ENCODE measurements around the gene CPNE1.
"Not testable (repeated sequence)": the region's sequence is repeated elsewhere in the genome, so short reads cannot be mapped to it uniquely, and the experiment has no call there.

CPNE1 gene

DNA sequence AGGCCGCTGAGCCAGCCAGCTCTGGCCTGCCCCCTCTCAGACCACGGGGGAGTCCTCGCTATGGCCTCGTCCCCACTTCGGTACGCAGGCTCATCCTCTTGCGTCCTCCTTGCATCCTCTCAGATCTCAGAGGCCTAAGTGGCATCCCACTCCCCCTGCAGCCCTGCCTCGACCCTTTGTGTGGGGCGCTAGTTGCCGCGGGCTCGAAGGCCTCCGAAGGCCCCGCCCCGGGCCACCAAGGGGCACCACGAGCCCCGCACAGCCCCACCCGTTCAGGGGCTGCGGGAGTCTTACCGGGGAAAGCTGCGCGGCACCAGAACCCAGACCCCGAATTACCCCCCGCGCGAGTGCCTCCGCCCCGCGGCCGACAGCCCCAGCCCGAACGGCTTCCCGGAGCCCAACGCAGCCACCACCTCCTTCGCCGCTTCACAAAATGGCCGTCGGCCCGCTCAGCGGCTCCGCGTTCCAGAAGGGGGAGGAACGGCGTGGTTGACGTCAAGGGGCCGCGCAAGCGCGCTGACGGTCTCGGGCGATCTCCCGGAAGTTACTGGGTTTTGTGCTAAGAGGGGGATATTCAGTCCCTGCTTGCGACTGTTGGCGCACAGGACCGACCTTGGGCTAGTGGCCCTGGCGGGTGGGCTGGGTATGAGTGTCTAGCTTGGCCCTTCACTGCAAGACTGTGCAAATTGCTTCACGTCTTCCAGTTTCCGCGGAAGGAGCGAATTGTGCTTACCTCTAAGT is at the start of gene CPNE1, which contains the start of gene RBM12:
TSS of gene CPNE1 (minus strand) at position 435 of the 741 bp plus-strand sequence. CDS start 31,977 bp downstream, outside the sequence.
TSS of gene RBM12 (minus strand) at position 435 of the 741 bp plus-strand sequence. CDS start 9,578 bp downstream, outside the sequence.
- peak; percentile 88 for DNase-seq

DNA sequence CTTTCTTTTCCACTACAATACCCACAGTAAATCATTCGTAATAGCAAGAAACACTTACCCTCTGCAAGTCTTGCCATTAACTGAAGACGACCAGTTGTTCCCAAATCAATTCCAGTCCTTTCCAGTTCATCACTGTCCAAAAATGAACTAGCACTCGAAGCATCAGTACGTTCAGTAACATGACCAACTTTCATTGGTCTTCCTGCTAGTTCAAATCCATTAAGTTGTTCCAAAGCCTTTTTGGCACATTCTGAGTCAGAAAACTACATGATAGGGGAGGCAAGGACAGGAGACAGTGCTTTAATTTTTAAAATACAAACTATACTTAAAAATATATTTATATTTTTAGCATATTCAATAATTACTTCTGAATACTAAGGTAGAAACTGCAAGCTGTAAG is 49.4 kb upstream of the CPNE1 start:
- no peak for DNase-seq

DNA sequence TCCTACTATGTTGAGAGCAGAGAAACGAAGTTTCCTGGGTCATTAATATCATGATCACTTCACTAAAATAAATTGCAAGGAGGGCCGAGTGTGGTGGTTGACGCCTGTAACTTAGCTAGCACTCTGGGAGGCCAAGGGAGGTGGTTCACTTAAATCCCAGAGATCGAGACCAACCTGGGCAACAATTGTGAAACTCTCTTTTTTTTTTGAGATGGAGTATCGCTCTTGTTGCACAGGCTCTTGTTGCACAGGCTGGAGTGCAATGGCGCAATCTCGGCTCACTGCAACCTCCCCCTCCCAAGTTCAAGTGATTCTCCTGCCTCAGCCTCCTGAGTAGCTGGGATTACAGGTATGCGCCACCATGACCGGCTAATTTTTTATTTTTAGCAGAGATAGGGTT is 48.4 kb upstream of the CPNE1 start:
- not testable (repeated sequence) for DNase-seq

DNA sequence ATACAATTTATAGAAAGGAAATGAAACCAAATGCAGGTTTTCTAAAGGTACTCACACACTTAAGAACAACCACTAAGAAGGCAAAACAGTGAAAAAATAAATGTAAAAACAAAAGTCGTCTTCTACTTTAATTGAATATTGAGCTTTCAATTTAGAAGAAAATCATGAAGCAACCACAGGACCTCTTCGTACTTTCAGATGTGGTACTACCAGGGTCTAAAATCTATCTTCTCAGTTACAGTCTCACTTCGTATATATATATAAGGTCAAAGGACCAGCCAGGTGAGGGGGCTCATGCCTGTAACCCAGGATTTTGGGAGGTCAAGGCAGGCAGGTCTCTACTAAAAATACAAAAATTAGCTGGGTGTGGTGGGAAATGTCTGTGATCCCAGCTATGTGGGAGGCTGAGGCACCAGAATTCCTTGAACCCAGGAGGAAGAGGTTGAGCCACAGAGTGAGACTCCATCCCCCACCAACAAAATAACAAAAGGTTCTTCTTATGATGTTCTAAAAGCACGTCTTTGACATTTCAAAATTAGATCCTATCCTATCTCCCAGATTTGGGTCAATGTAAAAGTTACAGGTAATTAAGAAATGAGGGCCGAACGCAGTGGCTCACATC is 47.0 kb upstream of the CPNE1 start:
- DNase-seq: no peak

DNA sequence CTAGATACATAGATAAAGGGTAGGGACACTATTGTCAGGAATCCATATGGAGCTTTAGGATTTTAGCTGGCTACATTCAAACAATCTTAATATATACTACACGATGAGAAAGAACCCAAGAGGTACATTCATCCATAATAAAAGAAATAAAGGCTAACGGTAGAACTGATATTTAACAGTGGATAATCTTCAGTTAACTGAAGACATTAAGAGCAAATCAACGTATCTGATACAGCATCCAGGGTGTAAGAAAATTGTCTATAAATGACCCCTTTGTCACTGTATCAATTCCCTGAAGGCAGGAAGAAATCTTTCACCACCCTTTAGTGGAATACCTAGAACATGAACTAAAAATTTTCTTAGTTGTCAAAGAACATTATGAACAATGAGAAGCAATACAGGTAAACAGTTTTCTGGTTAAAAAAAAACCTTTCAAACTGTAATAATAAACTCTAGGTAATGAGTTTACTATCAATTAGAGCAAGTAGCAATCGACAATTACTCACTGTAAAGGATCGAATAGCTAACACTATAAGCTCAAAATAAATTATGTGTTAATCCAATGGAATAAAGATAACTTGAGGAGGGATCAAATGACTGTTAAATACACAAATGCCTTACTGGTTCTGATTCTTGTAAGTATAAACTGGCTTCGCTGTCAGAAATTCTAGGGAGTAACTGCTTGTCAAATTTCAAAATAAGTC is 46.3 kb upstream of the CPNE1 start:
- no peak for DNase-seq

DNA sequence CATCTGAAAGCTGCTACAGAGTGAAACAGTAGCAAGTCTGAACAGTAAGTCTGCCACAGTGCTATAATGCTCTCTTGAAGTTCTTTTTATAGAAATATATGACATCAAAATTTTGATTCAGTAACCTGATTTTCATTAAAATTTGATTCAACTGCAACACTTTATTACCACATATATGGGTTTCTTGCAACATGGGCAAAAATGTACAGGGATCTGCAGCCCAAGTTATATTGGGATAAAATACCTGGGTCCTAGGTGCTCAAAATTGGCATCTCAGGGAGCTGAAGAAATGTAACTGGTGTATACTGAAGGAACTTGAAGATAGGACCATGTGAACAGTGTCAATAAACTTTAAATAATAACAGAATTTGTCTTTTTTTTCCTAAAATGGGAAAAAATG is 45.3 kb upstream of the CPNE1 start:
- DNase-seq: no peak

DNA sequence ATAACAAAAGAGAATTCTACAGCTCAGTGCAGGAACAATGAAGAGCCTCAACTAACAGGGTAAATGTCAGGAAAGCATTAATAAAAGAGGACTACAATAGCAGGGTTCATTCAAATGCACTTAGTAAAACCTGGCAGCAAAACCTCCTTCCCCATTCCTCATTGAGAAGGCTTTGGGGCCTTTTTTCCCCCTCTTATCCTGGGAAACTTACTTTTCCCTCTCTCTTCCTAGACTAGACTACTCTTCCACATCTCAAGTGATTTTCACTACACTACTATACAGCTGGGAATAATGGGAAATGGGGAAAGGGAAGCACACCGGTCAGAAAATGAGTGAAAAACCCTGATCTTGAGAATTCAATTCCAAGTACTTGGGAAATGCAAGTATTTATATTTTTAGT is 44.6 kb upstream of the CPNE1 start:
- no peak for DNase-seq

DNA sequence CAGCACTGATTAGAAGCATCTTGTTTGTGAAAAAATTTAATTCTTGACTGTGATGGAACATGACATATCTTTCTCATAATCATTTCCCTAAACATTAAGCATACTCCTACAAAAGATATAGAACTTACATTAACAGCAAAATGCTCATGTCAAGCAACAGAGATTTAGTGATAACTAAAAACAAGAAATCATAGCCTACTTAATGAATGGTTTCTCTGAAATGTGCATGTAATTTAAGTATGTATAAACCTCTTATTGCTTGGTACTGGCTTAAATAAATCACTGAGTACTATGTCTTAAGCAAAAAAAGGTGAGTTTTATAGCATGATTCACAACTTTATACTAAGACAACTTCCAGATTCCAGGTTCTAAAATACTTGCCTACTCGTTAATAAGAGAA is 43.8 kb upstream of the CPNE1 start:
- no peak for DNase-seq

DNA sequence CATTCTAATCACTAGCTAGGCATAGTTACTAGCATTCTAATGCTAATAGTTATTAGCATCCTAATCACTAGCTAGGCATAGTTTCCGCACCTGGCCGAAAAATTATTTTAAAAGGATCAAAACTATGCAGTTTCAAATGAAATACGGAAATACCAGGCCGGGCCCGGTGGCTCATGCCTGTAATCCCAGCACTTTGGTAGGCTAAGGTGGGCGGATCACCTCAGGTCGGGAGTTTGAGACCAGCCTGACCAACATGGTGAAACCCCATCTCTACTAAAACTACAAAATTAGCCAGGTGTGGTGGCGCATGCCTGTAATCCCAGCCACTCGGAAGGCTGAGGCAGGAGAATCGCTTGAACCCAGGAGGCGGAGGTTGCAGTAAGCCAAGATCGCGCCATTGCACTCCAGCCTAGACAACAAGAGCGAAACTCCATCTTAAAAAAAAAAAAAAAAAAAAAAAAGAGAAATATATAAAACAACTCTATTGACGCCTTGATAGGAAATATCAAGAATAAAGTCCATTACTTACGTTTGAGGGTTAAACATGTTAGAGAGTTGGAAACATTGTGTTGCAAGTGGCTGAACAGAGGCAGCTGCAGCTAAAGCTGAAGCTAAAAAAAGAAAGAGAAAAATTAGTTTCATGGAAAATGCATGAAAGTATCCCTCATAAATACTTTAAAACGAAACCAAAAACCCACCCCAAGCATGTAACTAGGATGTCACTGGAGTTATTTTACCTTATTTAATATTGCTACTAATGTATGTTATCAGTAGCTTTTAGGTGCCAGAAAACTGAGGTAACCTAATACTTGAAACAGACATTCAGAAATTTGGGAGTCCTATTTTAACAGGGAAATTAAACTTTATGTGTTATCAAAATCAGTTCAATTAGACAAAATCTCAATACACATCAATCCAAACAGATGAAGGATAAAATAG is 42.2 kb upstream of the CPNE1 start:
- DNase-seq: not testable (repeated sequence)

DNA sequence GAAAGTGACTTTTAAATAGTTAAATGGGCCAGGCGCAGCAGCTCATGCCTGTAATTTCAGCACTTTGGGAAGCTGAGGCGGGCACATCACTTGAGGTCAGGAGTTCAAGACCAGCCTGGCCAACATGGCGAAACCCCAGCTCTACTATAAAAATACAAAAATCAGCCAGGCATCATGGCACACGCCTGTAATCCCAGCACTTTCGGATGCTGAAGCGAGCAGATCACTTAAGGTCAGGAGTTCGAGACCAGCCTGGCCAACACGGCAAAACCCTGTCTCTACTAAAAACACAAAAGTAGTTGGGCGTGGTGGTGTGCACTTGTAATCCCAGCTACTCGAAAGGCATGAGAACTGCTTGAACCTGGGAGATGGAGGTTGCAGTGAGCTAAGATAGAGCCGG is 41.2 kb upstream of the CPNE1 start:
- not testable (repeated sequence) for DNase-seq

DNA sequence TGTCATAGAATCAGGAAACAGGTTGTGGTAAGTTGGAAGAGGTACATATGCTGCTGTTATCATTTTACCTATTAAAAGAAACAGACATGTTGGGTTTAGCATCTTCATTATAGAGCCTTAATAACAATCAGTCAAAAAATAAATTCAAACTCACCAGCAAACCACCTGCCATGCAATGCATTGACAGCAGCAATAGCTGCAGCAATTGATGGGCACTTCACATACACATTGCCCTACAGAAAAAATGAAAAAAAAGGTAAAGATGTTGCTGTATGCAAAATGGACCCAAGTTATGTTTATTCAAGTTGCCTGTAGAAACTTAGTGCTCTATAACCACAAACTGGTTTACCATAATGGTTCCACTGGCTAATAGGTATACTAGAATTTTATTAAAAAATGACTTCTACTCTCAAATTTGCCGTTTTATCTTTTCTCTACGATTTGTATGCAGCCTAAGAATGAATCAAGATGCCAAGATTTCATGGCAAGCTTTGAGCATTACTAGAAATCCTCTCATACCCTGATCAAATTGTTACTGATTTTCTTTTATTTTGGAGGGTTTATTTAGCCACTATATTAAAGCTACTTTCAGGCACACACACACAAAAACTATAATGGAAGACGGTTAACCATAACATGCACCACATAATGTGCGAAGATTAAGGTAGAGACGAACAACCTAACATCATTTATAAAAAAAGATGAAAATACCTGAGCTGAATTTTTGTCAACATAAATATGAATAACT is 40.0 kb upstream of the CPNE1 start:
- no peak for DNase-seq

DNA sequence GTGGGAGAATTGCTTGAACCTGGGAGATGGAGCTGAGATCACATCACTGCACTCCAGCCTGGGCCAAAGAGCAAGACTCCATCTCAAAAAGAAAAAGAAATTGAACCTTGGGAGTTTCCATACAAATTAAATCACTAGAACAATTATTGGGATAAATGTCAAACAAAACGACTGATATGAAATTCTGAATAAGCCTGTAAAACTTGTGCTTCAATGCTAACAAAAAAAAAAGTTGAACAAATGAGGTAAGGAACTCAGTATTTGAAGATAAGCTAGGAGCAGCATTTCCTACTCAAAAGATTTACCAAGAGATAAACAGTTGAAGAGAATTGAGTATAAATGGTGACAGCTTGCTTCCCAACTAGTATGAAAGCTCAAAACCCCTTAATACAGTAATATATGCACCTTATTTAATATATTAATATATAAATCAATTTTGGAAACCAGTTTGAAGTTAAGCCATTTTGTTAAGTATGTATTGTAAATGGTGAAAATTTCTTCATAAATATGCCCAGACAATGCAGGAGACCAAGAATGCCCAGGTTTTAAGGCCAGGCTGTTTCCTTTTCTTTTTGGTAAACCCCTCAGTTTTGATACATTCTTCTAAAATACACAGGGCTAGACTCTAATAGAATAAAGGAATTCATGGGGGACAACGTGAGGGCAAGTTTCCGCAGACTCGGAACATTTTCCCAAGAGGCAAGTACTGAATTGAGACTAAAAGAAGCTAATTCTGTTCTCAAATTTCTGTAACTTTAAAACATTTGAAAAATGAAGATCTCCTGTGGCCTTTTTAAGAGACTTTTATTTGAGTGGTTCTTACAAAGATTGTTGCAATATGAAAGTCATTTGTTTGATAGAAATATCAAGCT is 38.4 kb upstream of the CPNE1 start:
- DNase-seq: no peak

DNA sequence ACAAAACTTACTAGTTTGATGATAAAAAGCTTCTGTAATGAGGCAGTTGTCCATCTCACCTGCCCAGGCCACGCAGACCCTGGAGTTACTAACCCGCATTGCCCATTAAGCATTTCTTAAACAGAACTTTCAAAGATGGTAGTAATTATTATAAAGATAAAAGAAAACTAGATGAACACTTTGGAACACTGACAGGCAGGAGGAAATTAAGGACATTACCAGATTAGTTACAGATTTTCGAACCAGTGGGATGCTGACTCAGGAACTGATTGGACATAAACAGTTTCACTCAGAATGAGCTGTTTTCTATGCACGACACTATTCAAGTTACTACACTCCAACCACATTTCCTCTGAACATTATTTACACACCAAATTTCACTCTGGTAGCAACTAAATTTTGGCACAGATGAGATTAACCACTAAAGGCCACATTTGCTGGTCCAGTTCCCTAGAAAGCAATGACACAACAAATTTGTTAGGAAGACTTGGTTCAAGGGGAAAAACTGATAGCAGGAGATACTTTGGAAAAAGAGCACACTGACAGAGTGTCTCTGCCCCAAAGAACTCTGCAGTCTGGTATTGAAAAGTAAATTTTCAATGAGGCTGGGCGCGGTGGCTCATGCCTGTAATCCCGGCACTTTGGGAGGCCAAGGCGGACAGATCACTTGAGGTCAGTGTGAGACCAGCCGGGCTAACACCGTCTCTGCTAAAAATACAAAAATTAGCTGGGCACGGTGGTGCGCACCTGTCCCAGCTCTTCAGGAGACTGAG is 37.5 kb upstream of the CPNE1 start:
- no peak for DNase-seq

DNA sequence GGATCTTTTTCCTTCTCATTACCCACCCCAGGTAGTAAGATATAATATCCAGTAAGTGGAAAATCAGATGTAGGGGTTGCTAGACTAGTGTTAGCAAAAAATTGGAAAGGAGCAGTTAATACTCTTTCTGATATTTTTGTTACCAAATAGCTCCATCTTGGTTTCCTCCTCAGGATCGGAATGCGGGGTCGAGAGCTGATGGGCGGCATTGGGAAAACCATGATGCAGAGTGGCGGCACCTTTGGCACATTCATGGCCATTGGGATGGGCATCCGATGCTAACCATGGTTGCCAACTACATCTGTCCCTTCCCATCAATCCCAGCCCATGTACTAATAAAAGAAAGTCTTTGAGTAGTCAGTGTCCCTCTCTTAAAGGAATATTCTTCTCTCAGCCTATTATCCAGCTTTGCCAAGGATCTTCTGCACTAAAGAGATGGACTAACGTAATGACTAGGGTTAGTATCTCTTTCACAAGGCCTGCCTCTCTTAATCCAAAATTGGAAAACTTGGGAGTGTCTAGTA is 36.0 kb upstream of the CPNE1 start:
- no peak for DNase-seq

DNA sequence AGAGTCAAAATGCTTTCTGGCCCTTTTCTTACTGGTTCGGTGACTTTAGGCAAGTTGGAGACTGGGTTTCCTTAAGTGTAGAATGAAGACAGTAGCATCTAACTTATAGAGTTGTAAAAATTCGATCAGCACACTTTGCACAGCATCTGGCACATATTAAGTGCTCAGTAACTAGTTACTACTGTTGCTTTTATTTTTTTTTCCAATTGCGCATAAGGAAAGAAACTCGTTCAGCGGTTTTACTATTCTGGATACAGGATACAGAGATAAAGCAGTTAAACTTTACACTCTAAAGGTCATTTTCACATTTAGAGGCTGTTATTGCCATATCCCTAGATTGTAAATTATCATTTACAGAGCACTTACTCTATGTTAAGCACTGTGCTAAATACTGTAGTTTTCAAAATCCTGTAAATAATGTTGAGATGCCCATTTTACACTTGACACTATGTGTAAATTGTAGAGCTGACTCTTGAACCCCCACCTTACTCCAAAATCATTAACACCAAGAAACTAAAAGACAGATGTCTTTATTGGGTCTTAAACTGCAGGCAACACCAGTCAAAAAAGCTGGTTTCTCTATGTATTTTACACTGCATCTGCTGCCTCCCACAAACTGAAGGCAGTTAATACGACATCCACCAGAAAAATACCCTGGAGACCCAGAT is 35.4 kb upstream of the CPNE1 start:
- DNase-seq: no peak

DNA sequence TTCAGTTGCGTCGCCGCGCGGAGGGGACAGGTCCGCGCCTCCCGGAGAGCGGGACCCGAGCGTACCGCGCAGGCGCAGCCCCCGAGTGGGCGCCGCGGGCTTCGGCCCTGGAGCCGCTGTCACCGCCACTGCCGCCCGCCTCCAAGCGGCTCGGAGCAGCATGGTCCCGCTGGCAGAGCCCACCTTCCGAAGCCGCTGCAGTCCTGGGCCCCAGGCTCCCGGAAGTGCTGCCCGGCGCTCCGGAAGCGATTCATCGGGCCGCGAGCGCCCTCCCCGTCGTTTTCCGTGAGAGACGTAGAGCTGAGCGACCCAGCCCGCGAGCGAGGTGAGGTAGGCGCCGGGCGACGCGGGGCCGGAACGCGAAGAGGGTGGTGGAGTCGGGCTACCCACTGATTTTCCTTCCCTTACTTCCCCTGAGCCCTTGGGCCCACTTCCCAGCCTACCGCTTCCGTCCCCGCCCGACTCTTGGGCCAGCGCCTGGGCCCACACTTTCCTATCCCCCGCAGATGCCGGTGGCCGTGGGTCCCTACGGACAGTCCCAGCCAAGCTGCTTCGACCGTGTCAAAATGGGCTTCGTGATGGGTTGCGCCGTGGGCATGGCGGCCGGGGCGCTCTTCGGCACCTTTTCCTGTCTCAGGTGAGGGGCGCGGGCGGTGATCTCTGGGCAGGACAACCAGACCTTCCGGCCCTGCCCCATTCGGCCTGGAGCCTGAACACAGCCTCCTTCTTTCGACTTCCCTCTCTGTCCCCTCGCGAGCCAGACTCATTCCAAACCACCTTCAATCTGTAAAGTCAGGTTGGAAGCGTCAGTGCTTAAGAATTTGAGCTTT is 34.6 kb upstream of the CPNE1 start, which contains the start of the genes NFS1 and ROMO1:
TSS of gene NFS1 (minus strand) at position 226 of the 830 bp plus-strand sequence. CDS start at position 162, 64 bp downstream.
TSS of gene ROMO1 (plus strand) at position 279 of the 830 bp plus-strand sequence. CDS start at position 507, 228 bp downstream.
- DNase-seq: peak; percentile 70

DNA sequence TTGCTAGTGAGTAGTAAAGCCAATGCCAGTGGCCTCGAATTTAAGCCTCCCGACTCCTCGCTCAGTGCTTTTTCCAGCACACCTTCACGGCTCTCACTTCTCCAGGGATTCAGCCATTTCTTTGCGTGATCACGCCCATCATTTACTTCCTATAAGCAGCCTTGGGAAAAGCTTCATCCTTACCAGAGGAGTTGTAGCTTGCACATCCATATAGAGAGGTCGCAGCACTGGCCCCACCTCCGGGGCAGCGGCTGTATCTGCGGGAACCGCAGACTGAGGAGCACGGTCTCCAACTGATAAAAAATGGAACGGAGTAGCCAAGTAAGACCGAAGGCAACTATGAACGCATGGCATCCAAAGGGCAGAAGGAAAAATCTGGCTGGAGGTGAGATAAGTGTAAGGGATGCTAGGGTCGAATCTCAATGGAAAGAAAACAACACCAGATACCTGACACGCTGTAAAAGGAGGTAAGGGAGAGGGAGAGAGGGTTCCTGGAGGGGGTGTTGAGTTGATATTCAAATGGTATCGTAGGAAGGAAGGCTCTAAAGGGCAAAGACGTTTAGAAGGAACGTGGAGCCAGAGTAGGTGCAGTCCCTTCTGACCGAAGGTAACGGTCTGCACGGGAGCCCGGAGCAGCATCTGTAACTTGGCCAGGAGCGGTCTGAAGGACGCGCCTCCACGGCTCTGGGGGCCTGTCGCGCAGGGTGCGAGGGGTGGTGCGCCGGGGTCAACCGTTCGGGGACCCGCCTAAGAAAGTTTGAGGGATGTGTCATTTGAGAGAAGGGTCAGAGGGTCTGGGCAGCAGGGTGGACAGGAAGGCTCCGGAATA is 33.8 kb upstream of the CPNE1 start:
- no peak for DNase-seq
